Keratinocyte (primary cell): ENCODE measurements around the gene ST8SIA1. TPM values are rescaled to one million over a fixed set of nuclear protein-coding genes. Genes with fewer than 3 reads are reported as not detected.

Experiments used
- DNase-seq: peaks from one replicate; pipeline ENCODE4 v3.0.0-alpha.2; 2011; ENCODE audit warnings: low read depth, missing footprints, low spot score
- FAIRE-seq: peaks from 2 replicates; lab custom pipeline; 2011; peaks lifted over from hg19 to GRCh38; lab: Jason Lieb, UNC
- H2AFZ ChIP-seq: 2 replicates; pipeline ENCODE4 v1.6.0; 2012; ENCODE audit warnings: low read length, control low read depth, inconsistent platforms; ENCODE audit not compliant: control insufficient read depth
- H3K27ac ChIP-seq: 2 replicates; pipeline ENCODE4 v1.5.1; 2011; ENCODE audit warnings: low read length; ENCODE audit not compliant: control insufficient read depth, insufficient read depth
- H3K27me3 ChIP-seq: 3 replicates; pipeline ENCODE4 v1.6.0; 2011; ENCODE audit warnings: low read length; ENCODE audit not compliant: control insufficient read depth, insufficient read depth; ENCODE audit errors: extremely low read depth
- H3K36me3 ChIP-seq, 2 experiments: 2 replicates in 1 of 2; 3 replicates in 1 of 2; pipeline ENCODE4 v1.5.1; 2011; ENCODE audit warnings: low read length in 2 of 2, mild to moderate bottlenecking in 1 of 2; ENCODE audit not compliant: control insufficient read depth in 2 of 2, insufficient read depth in 2 of 2; ENCODE audit errors: extremely low read depth in 1 of 2
- H3K4me1 ChIP-seq: 3 replicates; pipeline ENCODE4 v1.5.1; 2011; ENCODE audit warnings: low read length; ENCODE audit not compliant: control insufficient read depth, insufficient read depth; ENCODE audit errors: extremely low read depth
- H3K4me2 ChIP-seq: 3 replicates; pipeline ENCODE4 v1.6.0; 2011; ENCODE audit warnings: low read depth, low read length; ENCODE audit not compliant: control insufficient read depth, insufficient read depth; ENCODE audit errors: extremely low read depth
- H3K4me3 ChIP-seq, 3 experiments: fragments of 200-600 bp in 1 of 3; sonication (generic) in 1 of 3; 2 replicates in 2 of 3; 3 replicates in 1 of 3; pipeline ENCODE4 v1.5.1; 2011 to 2016; ENCODE audit warnings: low read length in 3 of 3, mild to moderate bottlenecking in 3 of 3, control low read depth in 2 of 3, inconsistent platforms in 1 of 3, low read depth in 1 of 3, mixed read lengths in 1 of 3, mixed run types in 1 of 3, moderate library complexity in 1 of 3; ENCODE audit not compliant: control insufficient read depth in 2 of 3, insufficient read depth in 2 of 3; ENCODE audit errors: extremely low read depth in 1 of 3
- H3K79me2 ChIP-seq: 2 replicates; pipeline ENCODE4 v1.6.0; 2012; ENCODE audit warnings: low read length; ENCODE audit not compliant: control insufficient read depth, insufficient read depth
- H3K9ac ChIP-seq: 3 replicates; pipeline ENCODE4 v1.6.0; 2011; ENCODE audit warnings: low read length; ENCODE audit not compliant: control insufficient read depth, insufficient read depth; ENCODE audit errors: extremely low read depth
- H3K9me1 ChIP-seq: 3 replicates; pipeline ENCODE4 v1.6.0; 2011; ENCODE audit warnings: low read length; ENCODE audit not compliant: control insufficient read depth, insufficient read depth; ENCODE audit errors: extremely low read depth
- H3K9me3 ChIP-seq: 2 replicates; pipeline ENCODE4 v1.5.1; 2012; ENCODE audit warnings: low read depth, low read length; ENCODE audit not compliant: control insufficient read depth
- H4K20me1 ChIP-seq: 3 replicates; pipeline ENCODE4 v1.6.0; 2011; ENCODE audit warnings: low read length; ENCODE audit not compliant: control insufficient read depth, insufficient read depth; ENCODE audit errors: extremely low read depth
- EZH2 ChIP-seq: IDR thresholded peaks from one replicate; pipeline ENCODE4 v1.6.1; 2012; ENCODE audit warnings: inconsistent platforms, mild to moderate bottlenecking, low read length, moderate library complexity
- dilution Hi-C: fragments of 300-500 bp; cut with MboI; formaldehyde crosslinking; loops from one replicate; pipeline ENCODE4 v1.7.0; 2020; ENCODE audit warnings: low sequenced_read_pairs; ENCODE audit not compliant: extremely low pct_ligation_motif_present
- polyA plus RNA-seq, 5 experiments: library from polyadenylated mRNA; depleted of rRNA in 3 of 5; stranded (reverse) in 3 of 5; stranded (forward) in 1 of 5; unstranded in 1 of 5; fragments of >200 nt; gene quantifications; 1 replicate in 1 of 5; 2 replicates in 3 of 5; 3 replicates in 1 of 5; pipeline versions ENCODE4 v1.2.1 to v1.2.3, GENCODE V29; 2011 to 2012; ENCODE audit warnings: missing spikeins in 2 of 5, low read depth in 1 of 5, low replicate concordance in 1 of 5
- TF ChIP-seq, protein P1 (sequence below), 3 experiments: IDR thresholded peaks in 1 of 3; conservative IDR thresholded peaks in 1 of 3; optimal IDR thresholded peaks in 1 of 3; 2 replicates in 2 of 3; 3 replicates in 1 of 3; pipeline versions ENCODE3 to v1.5.1; 2011; ENCODE audit warnings: low read length in 3 of 3, mild to moderate bottlenecking in 3 of 3, moderate library complexity in 2 of 3, control low read depth in 1 of 3, inconsistent platforms in 1 of 3; ENCODE audit not compliant: insufficient read depth in 2 of 3; ENCODE audit errors: extremely low read depth in 1 of 3

The ST8SIA1 gene
- polyA plus RNA-seq, 1 donor (not counting 4 experiments of a cell fraction or from before 2014, with no cell fraction given) = 0.50 TPM

DNA sequence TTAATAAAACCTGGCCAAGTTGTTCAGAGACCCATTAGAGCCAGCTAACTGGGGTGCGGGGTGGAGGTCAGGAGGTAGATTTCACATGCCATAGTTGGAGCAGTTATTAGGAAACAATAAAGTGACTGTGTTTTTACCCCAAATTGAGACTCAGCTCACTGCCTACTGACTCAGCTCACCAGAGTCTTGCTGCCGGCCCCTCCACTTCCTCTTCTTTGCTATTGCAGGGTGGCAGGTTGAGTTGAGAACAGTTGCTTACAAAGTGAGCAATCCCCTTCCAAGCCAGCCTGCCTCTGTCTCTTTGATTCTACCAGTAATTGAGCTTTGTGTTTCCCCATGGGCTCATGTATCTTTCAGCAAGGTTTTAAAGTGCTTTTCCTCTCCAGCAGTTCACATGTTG, 12.9 kb downstream of the ST8SIA1 start:
- no peaks in the 10 kb centered on the region for H3K79me2 ChIP-seq
- H4K20me1 ChIP-seq = no peaks in the 10 kb centered on the region
- DNase-seq (no peak), FAIRE-seq (no peak)
- H3K27ac ChIP-seq = no peak overlapping the region
- no peaks in the 10 kb centered on the region for H3K27me3 ChIP-seq
- dilution Hi-C loops = no loop called here
- no peak for TF ChIP-seq EZH2
- TF ChIP-seq, protein P1, sequence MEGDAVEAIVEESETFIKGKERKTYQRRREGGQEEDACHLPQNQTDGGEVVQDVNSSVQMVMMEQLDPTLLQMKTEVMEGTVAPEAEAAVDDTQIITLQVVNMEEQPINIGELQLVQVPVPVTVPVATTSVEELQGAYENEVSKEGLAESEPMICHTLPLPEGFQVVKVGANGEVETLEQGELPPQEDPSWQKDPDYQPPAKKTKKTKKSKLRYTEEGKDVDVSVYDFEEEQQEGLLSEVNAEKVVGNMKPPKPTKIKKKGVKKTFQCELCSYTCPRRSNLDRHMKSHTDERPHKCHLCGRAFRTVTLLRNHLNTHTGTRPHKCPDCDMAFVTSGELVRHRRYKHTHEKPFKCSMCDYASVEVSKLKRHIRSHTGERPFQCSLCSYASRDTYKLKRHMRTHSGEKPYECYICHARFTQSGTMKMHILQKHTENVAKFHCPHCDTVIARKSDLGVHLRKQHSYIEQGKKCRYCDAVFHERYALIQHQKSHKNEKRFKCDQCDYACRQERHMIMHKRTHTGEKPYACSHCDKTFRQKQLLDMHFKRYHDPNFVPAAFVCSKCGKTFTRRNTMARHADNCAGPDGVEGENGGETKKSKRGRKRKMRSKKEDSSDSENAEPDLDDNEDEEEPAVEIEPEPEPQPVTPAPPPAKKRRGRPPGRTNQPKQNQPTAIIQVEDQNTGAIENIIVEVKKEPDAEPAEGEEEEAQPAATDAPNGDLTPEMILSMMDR (optimal IDR thresholded peaks at IDR 0.05 in 1 of 3, IDR thresholded peaks at IDR 0.05 in 1 of 3, conservative IDR thresholded peaks at IDR 0.05 in 1 of 3; ENCODE audit: extremely low read depth in 1 of 3, insufficient read depth in 2 of 3, low read length in 3 of 3) = no peak
- H2AFZ ChIP-seq = no peak overlapping the region
- no peak overlapping the region for H3K4me3 ChIP-seq
- no peaks in the 10 kb centered on the region for H3K9me3 ChIP-seq
- no peaks in the 10 kb centered on the region for H3K36me3 ChIP-seq
- H3K9me1 ChIP-seq = no peaks in the 10 kb centered on the region
- no peak overlapping the region for H3K9ac ChIP-seq
- H3K4me2 ChIP-seq = no peak overlapping the region
- no peaks in the 10 kb centered on the region for H3K4me1 ChIP-seq

DNA sequence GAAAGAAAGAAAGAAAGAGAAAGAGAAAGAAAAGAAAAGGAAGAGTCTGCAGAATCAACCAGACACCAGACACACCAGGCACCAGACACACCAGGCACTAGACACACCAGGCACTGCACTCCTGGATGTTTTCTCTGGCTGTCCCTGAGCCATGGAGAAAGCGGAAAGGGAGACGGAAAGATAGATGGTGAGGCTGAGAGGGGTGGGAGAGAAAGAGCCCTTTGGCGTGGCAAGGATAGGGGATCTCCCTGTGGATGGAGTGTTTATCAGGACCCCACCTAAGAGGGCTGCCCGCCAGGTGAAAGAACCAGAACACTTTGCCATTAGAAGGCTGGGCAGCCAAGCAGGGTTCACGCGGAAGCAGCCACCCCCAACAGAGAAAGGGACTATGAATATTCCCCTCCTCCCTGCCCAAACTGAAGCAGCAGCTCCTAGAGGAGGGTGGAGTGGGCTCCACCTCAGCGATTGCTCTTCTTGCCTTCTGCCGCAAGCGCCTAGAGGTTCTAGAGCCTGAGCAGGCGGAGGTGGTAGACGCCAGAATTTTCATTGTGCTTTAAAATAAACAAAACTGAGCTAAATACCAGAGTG, 13.4 kb downstream of the ST8SIA1 start:
- TF ChIP-seq, protein P1 (optimal IDR thresholded peaks at IDR 0.05 in 1 of 3, IDR thresholded peaks at IDR 0.05 in 1 of 3, conservative IDR thresholded peaks at IDR 0.05 in 1 of 3; ENCODE audit: extremely low read depth in 1 of 3, insufficient read depth in 2 of 3, low read length in 3 of 3) = no peak
- no peak for TF ChIP-seq EZH2
- Histone ChIP-seq H3K4me1 (no peaks in the 10 kb centered on the region), H2AFZ (no peak overlapping the region), H3K4me3 (no peak overlapping the region), H3K4me2 (no peak overlapping the region), H3K9ac (no peak overlapping the region), H3K79me2 (no peaks in the 10 kb centered on the region), H3K27ac (no peak overlapping the region), H3K9me1 (no peaks in the 10 kb centered on the region), H3K36me3 (no peaks in the 10 kb centered on the region), H4K20me1 (no peaks in the 10 kb centered on the region), H3K9me3 (no peaks in the 10 kb centered on the region), H3K27me3 (no peaks in the 10 kb centered on the region)
- DNase-seq = no peak
- FAIRE-seq = no peak
- dilution Hi-C loops = no loop called here
